Tibial artery (tissue), 4 donors: ENCODE measurements around the gene GALNT9.

ENCODE experiments used
- DNase-seq, 2 donors: peaks; one replicate each; pipeline ENCODE4 v3.0.0-alpha.2; 2019
- H3K27ac ChIP-seq, 2 donors: fragments of 200-600 bp; sonication (generic) in 1 of 2; 1 replicate in 1 of 2; 2 replicates in 1 of 2; pipeline ENCODE4 v1.5.1; 2018 to 2019; ENCODE audit warnings: mild to moderate bottlenecking in 1 of 2
- H3K27me3 ChIP-seq, 2 donors: fragments of 200-600 bp; sonication (generic) in 1 of 2; one replicate each; pipeline versions ENCODE4 v1.5.1 to v1.6.0; 2016 to 2019
- H3K36me3 ChIP-seq, 3 donors: fragments of 200-600 bp; sonication (generic) in 2 of 3; one replicate each; pipeline ENCODE4 v1.5.1; 2016 to 2019; ENCODE audit warnings: mild to moderate bottlenecking in 2 of 3
- H3K4me1 ChIP-seq, 4 donors: fragments of 200-600 bp; sonication (generic) in 2 of 4; 1 replicate in 3 of 4; 2 replicates in 1 of 4; pipeline ENCODE4 v1.5.1; 2016 to 2019
- H3K4me3 ChIP-seq, 2 donors: fragments of 200-600 bp; sonication (generic) in 1 of 2; 1 replicate in 1 of 2; 2 replicates in 1 of 2; pipeline ENCODE4 v1.5.1; 2018 to 2019; ENCODE audit warnings: mild to moderate bottlenecking in 2 of 2
- H3K9me3 ChIP-seq, 3 donors: fragments of 200-600 bp; sonication (generic) in 1 of 3; one replicate each; pipeline ENCODE4 v1.5.1; 2016 to 2019
- CTCF ChIP-seq, 2 experiments: fragments of 200-600 bp in 1 of 2; fragments of 450-650 bp in 1 of 2; IDR thresholded peaks; one replicate each; pipeline ENCODE4 v1.5.1; 2017 to 2019; ENCODE audit warnings: antibody characterized with exemption in 2 of 2, mild to moderate bottlenecking in 1 of 2, moderate library complexity in 1 of 2
- intact Hi-C: fragments of 100-400 bp; cut with DNase I; formaldehyde crosslinking; loops from one replicate; pipeline ENCODE4 v1.15.0; 2023; ENCODE audit warnings: low total_unique reads

Gene GALNT9

GRCh38 chr12:132347176-132347855 is 17.9 kb upstream of the GALNT9 start:
- DNase-seq, result no peak
- Histone ChIP-seq H3K4me1 (no peaks in the 10 kb centered on the region), H3K4me3 (no peak overlapping the region), H3K36me3 (no peaks in the 10 kb centered on the region), H3K27me3 (peaks cover 0 to 60% of the 10 kb centered on the region in 2 donors), H3K9me3 (no peaks in the 10 kb centered on the region), H3K27ac (no peak overlapping the region)
- intact Hi-C loops, result no loop called here
- TF ChIP-seq CTCF (IDR thresholded peaks at IDR 0.05), result no peak

- no peaks in the 10 kb centered on the region for H3K4me1 ChIP-seq
- DNase-seq, result no peak
- H3K27me3 ChIP-seq, result peaks cover 0 to 58% of the 10 kb centered on the region in 2 donors
- H3K27ac ChIP-seq, result no peak overlapping the region
- no peaks in the 10 kb centered on the region for H3K36me3 ChIP-seq
- no peak for TF ChIP-seq CTCF (IDR thresholded peaks at IDR 0.05)
- intact Hi-C loops, result no loop called here
- no peak overlapping the region for H3K4me3 ChIP-seq
- no peaks in the 10 kb centered on the region for H3K9me3 ChIP-seq
Observed at GRCh38 chr12:132346471-132347175, 17.2 kb upstream of the GALNT9 start.

GRCh38 chr12:132345561-132346200 is 16.3 kb upstream of the GALNT9 start:
- Histone ChIP-seq H3K9me3 (no peaks in the 10 kb centered on the region), H3K27ac (no peak overlapping the region), H3K27me3 (peaks cover 0 to 62% of the 10 kb centered on the region in 2 donors), H3K4me3 (no peak overlapping the region), H3K36me3 (no peaks in the 10 kb centered on the region), H3K4me1 (no peaks in the 10 kb centered on the region)
- TF ChIP-seq CTCF (IDR thresholded peaks at IDR 0.05), result no peak
- no peak for DNase-seq
- intact Hi-C loops, result no loop called here

- Histone ChIP-seq H3K4me3 (no peak overlapping the region), H3K27me3 (peaks cover 0 to 68% of the 10 kb centered on the region in 2 donors), H3K27ac (no peak overlapping the region), H3K4me1 (no peaks in the 10 kb centered on the region), H3K9me3 (no peaks in the 10 kb centered on the region), H3K36me3 (no peaks in the 10 kb centered on the region)
- no peak for DNase-seq
- intact Hi-C loops, result no loop called here
- TF ChIP-seq CTCF (IDR thresholded peaks at IDR 0.05), result no peak
Observed at GRCh38 chr12:132345126-132345525, 15.7 kb upstream of the GALNT9 start.

GRCh38 chr12:132344601-132345000 is 15.2 kb upstream of the GALNT9 start:
- H3K4me3 ChIP-seq, result no peak overlapping the region
- no peaks in the 10 kb centered on the region for H3K4me1 ChIP-seq
- H3K27ac ChIP-seq, result no peak overlapping the region
- H3K27me3 ChIP-seq, result peaks cover 0 to 73% of the 10 kb centered on the region in 2 donors
- no peaks in the 10 kb centered on the region for H3K9me3 ChIP-seq
- DNase-seq, result no peak
- TF ChIP-seq CTCF (IDR thresholded peaks at IDR 0.05), result no peak
- H3K36me3 ChIP-seq, result no peaks in the 10 kb centered on the region
- intact Hi-C loops, result no loop called here
